Stimulated activated CD4-positive, alpha-beta T cell treated with anti-CD3 and anti-CD28 coated beads, Interleukin-1b, Interleukin-23, amount 100 ng/mL, for 24 hours (primary cell): ENCODE measurements around the gene RAB3GAP1.

Source experiments
- DNase-seq, 4 experiments: peaks; one replicate each; pipeline ENCODE4 v3.0.0-alpha.2; 2020; ENCODE audit warnings: low read depth in 4 of 4, low spot score in 1 of 4

The RAB3GAP1 gene

GRCh38 chr2:135162377-135162776 lies 110.3 kb downstream of the RAB3GAP1 start:
- DNase-seq, result no peak

DNA sequence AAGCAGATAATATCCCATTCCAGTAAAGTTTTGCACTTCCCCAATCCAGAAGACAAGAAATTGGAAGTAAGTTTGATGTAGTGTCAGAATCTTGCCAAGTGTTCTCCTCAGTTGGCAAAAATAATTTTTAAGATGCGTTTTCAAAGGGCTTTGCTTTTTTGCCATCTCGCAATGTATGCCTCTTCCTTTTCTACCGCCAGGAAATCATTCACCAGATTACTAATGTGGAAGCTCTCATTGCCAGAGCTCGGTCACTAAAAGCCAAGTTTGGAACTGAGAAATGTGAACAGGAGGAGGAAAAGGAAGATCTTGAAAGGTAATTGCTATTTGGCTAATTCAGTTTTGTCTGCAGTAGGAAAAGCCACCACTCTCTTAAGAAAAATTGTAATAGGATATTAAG lies 110.7 kb downstream of the RAB3GAP1 start:
- no peak for DNase-seq

DNA sequence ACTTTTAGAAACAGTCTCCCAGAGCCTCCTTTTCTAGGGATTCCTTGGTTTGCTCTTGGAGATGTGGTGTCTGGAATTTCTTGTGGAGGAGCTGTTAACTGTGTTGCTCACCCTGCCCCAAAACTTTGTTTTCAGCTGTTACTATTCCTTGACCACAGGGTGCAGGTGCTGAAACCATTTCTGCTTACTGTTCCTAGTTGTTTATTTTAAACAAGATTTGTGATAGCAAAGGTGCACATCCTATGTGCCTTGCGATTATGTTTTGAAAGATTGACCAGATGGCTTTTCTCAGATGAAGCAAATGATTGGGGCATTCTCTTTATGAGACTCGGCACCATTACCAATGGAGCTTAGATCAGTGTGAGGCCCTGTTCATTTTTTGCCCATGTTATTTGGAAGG lies 111.2 kb downstream of the RAB3GAP1 start:
- DNase-seq, result no peak

DNA sequence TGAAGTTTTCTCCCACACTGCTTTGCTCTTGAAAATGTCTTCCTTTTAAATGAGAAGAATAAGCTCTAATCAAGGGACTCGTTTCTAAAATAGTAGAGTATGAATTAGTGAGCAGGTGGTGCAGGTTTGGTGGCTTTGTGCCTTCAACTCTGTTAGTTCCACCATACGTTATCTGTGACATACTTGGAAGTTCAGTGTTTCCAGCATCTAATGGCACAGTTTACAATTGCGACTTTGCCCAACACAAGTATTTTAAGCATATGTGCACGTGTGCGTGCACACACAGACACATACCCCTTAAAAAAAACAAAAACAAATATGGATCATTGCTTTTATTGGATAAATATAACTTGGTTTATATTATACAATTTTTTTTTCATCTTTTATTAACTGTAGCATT lies 111.8 kb downstream of the RAB3GAP1 start:
- DNase-seq, result no peak

DNA sequence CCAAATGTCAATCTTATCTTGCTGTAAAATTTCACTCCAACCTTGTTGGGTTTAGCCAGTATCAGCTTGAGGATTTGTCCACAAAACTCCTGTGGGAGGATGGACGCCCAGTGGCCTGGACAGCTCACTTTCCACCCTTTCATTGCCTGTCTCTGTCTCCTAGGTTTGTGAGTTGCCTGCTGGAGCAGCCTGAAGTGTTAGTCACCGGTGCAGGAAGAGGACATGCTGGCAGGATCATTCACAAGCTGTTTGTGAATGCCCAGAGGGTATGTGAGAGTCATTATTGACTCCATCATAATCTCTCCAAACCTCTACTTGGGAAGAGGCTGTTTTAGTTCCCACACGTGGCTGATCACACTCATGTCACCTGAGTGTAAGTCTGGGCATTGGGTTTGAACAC lies 112.3 kb downstream of the RAB3GAP1 start:
- DNase-seq, result no peak

- no peak for DNase-seq
Observed at GRCh38 chr2:135167273-135167672, 115.2 kb downstream of the RAB3GAP1 start.

DNA sequence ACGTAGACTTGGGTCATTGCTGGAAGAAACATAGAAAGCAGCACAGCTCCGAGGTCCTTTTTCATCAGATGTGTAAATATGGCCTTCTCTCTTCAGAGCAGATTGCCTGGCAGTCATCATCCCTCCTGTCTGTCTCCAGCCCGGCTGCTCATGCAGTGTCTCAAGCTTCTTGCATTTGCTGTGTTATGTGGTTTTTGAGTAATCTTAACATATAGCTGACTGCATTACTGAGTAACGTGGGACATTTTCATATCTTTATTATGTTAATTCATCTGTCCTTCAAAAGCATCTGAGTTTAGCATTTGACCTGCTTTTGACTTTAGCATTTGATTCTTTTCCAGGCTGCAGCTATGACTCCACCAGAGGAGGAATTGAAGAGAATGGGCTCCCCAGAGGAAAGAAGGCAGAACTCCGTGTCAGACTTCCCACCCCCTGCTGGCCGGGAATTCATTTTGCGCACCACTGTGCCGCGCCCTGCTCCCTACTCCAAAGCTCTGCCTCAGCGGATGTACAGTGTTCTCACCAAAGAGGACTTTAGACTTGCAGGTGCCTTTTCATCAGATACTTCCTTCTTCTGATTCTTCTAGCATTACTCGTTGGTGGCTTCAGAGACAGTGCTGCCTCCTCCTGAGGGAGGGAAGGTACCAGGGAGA lies 116.2 kb downstream of the RAB3GAP1 start:
- DNase-seq, result no peak

DNA sequence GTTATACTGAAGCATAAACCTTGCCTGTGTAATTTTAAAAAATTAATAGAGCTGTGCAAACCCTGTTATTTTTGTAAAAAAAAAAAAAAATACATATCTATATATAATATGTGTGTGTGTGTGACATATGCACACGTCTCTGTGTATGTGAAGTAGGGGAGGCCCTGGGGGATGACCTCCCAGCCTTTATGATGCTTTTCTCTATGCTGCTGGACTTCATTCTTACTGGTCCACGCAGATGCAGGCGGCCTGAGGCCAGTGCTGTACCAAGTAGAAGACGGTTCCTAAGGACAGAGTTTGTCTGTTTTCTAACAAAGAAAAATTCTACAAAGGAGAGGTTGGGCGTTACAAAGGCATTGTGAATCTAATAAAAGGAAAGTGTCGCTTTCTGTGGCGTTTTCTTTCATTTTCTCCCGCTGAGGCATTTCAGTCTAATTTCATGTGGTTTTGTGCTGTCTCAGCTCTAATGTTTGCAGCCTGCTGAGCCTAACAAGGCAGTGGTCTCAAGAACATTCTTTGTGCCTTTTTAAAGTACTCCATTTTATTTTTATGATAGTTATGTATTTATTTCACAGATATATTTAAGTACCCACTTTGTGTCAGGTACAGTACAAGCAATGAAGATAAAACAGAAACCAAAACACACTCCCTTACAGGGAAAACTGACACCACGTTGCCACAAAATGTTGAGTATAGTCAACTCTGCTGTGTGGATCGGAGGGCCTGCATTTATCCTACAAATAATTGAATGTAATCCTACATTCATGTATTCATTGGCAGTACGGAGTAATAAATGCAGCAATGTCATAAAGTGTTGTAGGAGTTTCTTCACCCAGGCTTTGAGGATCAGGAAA lies 118.0 kb downstream of the RAB3GAP1 start:
- no peak for DNase-seq

GRCh38 chr2:135174049-135174809 lies 122.1 kb downstream of the RAB3GAP1 start:
- DNase-seq, result no peak

DNA sequence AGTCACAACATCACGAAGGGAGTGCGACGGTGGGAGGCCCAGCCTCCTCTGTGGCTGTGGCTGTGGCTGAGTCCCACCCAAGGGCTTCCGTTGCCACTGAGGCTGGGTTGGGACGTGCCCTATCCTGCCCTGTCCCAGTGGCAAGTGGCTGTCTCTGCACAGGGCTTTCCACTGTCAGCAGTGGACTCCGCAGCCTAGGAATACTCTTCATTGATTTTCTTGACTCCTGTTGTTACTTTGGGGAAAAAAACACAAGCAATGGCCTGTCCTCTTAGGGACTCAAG lies 122.7 kb downstream of the RAB3GAP1 start:
- DNase-seq, result no peak

DNA sequence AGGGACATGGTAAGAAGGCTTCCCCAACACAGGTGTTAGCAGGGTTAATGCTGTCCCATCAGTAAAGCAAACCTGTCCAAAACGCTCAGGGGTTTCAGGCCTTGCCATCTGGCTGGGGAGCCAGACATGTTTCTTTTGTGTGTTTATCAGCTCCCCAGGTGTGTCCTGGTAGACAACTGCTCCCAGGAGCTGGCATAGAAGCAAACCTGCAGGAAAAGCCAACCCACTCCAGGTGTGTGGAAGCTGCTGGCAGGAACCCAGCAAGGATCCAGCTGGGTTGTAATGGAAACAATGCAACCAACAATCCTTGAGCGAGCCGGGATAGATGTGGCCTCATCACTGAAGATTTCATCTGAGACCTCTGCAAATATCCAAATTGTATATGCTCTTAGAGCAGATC lies 123.1 kb downstream of the RAB3GAP1 start:
- no peak for DNase-seq

DNA sequence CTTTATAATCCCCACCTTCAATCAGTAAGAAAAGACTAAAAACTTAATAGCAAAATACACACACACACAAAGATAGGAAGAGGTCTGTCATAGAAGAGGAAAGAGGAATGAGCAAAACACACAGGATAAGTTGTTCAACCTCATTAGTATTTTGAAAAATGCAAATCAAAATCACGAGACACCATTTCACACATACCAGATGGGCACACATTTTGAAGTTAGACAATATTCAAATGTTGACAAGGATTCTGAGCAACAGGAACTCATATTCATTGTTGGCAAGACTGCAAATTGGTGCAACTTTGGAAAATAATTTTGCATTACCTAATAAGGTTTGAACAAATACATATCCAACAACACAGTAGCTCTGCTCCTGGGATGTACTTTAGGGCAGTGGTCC lies 127.6 kb downstream of the RAB3GAP1 start:
- DNase-seq, result no peak

GRCh38 chr2:135182190-135182589 lies 130.1 kb downstream of the RAB3GAP1 start:
- no peak for DNase-seq

DNA sequence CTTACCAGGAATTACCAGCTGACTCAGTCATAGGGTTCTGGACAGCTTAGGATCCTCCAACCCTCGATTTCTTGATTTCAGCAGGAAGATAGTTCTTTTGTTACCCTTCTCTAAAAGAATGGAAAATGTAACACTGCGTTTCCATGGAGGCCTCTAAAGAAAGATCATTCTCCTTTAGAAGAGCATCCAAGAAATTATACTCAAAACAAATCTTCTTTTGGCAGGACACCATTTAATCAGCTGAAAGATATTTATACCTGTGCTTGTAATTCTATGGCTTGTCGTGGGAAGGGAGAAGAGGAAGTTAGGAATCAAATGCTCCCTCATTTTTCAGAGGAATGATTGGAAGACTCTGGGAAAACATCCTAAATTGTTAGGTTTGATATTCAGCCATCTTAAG lies 130.5 kb downstream of the RAB3GAP1 start:
- no peak for DNase-seq

DNA sequence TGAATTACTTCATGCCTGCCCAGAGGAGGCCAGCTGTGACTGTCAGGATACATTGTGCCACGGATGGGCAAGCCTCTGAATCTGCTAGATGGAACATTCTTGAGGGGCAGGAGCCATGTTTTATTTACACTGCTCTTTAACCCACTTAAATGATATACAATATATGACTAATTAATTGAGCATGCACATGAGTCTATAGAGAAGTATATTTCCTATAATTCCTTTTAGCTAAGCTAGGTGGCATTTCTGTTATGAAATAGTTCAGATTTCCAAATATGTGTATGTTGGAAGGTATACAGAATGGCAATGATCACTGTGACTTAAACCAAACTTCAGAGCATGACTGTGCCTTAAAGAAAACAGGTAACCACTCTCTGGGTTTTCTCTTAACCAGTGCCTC lies 131.7 kb downstream of the RAB3GAP1 start:
- no peak for DNase-seq

GRCh38 chr2:135186054-135186453 lies 134.0 kb downstream of the RAB3GAP1 start:
- no peak for DNase-seq

GRCh38 chr2:135187270-135187669 lies 135.2 kb downstream of the RAB3GAP1 start:
- DNase-seq, result no peak

GRCh38 chr2:135189148-135189547 lies 137.1 kb downstream of the RAB3GAP1 start:
- no peak for DNase-seq

DNA sequence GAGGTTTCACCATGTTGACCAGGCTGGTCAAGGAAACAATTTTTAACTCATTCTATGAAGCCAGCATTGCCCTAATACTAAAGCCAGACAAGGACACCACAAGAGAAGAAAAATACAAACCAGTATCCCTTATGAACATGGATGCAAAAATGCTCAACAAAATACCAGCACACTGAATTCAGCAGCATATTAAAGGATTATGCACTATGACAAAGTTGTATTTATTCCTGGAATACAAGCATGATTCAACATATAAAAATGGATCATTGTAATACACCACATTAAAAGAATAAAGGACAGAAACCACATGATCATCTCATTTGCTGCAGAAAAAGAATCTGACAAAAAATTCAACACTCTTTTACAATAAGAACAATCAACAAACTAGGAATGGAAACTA lies 138.7 kb downstream of the RAB3GAP1 start:
- no peak for DNase-seq

DNA sequence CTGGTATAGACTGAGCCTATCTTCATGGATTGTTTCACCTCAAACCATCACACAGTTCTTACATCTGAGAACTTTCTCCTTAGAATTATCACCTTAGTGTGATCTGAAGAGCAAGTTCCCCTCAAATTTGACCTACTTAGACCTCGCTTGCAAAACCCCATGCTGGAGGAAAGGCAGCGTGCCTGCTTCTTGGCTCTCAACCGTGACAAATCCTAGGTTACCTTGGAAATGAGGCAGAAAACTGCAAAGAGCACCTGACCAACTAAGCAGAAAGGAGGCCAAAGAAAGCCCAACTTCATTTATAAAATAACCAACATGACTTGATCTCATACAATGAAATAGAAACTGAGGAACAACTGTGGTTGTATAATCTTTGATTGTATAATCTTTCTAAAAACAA lies 146.4 kb downstream of the RAB3GAP1 start:
- no peak for DNase-seq

DNA sequence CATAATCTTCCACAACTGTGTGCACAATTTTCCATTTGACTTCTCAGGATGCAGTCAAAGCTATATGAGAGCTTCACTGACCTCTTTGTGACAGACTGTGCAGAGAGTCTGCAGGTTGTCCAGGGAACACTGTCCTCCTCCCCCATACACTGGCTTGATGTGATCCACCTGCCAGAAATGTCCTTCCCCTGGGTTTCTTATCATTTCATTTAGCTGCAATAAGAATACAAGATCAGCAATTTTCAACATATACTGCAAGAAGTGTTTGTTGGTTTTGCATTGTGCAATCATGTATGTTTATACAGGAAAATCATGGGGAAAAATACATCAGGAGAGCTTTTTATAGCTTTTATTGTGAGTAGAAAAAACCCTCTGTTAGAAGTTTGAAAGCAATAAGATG lies 150.7 kb downstream of the RAB3GAP1 start:
- no peak for DNase-seq

DNA sequence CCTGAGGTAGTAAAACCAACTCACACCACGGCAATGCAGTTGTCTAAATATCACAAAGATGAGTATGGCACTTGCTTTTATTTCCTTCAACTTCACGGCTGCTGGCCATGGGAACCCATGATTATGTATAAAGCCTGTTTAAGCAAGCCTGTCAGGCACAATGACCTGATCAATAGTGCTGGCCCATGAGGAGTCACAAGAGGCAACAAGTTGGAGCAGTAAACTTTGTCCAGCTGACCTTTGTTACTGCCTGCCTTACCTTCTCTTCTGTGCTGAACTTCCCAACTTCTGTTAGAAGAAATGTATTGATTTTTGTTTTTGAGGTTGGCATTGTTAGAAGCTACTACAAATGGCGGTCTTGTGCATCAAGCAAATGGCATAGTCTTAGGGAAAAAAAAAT lies 151.9 kb downstream of the RAB3GAP1 start:
- DNase-seq, result no peak
